Liver (tissue), 9 donors: ENCODE results near the gene AQP3. TPM values are rescaled to one million over a fixed set of nuclear protein-coding genes. Genes with fewer than 3 reads are reported as not detected.

Source experiments
- DNase-seq: peaks from one replicate; pipeline ENCODE4 v3.0.0-alpha.2; 2017; ENCODE audit warnings: low spot score
- H3K27ac ChIP-seq, 2 donors: one replicate each; pipeline ENCODE4 v1.7.0; 2013; ENCODE audit warnings: inconsistent platforms in 2 of 2, low read length in 2 of 2, control low read depth in 1 of 2, low read depth in 1 of 2, mild to moderate bottlenecking in 1 of 2
- H3K27me3 ChIP-seq, 4 donors: one replicate each; pipeline versions ENCODE4 v1.6.1 to v1.7.0; 2013; ENCODE audit warnings: low read length in 3 of 4, inconsistent platforms in 1 of 4, mild to moderate bottlenecking in 1 of 4, moderate library complexity in 1 of 4; ENCODE audit not compliant: control insufficient read depth in 4 of 4, insufficient read depth in 4 of 4
- H3K36me3 ChIP-seq, 4 donors: one replicate each; pipeline versions ENCODE4 v1.6.1 to v1.7.0; 2013; ENCODE audit warnings: low read length in 3 of 4, mild to moderate bottlenecking in 3 of 4, low read depth in 1 of 4, moderate library complexity in 1 of 4; ENCODE audit not compliant: control insufficient read depth in 4 of 4, insufficient read depth in 3 of 4
- H3K4me1 ChIP-seq, 4 donors: one replicate each; pipeline versions ENCODE4 v1.6.1 to v1.7.0; 2013; ENCODE audit warnings: low read length in 3 of 4, mild to moderate bottlenecking in 3 of 4, moderate library complexity in 1 of 4; ENCODE audit not compliant: control insufficient read depth in 4 of 4, insufficient read depth in 4 of 4
- H3K4me3 ChIP-seq, 3 donors: one replicate each; pipeline versions ENCODE4 v1.6.1 to v1.7.0; 2013; ENCODE audit warnings: low read length in 3 of 3, control low read depth in 1 of 3, low read depth in 1 of 3, mild to moderate bottlenecking in 1 of 3
- H3K9ac ChIP-seq, 2 donors: one replicate each; pipeline ENCODE4 v1.7.0; 2013; ENCODE audit warnings: low read length in 2 of 2, mild to moderate bottlenecking in 2 of 2, moderate library complexity in 2 of 2, control low read depth in 1 of 2, low read depth in 1 of 2
- H3K9me3 ChIP-seq, 4 donors: one replicate each; pipeline versions ENCODE4 v1.6.1 to v1.7.0; 2013; ENCODE audit warnings: low read length in 3 of 4; ENCODE audit not compliant: control insufficient read depth in 4 of 4
- EGR1 ChIP-seq, 2 donors: IDR thresholded peaks; 2 replicates each; pipeline ENCODE4 v1.6.1; 2016 to 2018; ENCODE audit warnings: antibody characterized with exemption in 2 of 2, low read depth in 2 of 2
- FOXA1 ChIP-seq: IDR thresholded peaks from 2 replicates; pipeline ENCODE4 v1.6.1; 2016; ENCODE audit warnings: antibody characterized with exemption
- GABPA ChIP-seq, 2 donors: IDR thresholded peaks in 1 of 2; conservative IDR thresholded peaks in 1 of 2; 2 replicates each; pipeline ENCODE4 v1.6.1; 2016; ENCODE audit warnings: antibody characterized with exemption in 2 of 2, mild to moderate bottlenecking in 1 of 2, moderate library complexity in 1 of 2
- HNF4A ChIP-seq, 2 donors: conservative IDR thresholded peaks; 2 replicates each; pipeline ENCODE4 v1.6.1; 2016; ENCODE audit warnings: antibody characterized with exemption in 2 of 2, mild to moderate bottlenecking in 2 of 2
- HNF4G ChIP-seq: IDR thresholded peaks from 2 replicates; pipeline ENCODE4 v1.6.1; 2016; ENCODE audit warnings: antibody characterized with exemption
- JUND ChIP-seq, 2 donors: IDR thresholded peaks; 2 replicates each; pipeline ENCODE4 v1.6.1; 2016; ENCODE audit warnings: antibody characterized with exemption in 2 of 2
- MAX ChIP-seq: IDR thresholded peaks from 2 replicates; pipeline ENCODE4 v1.6.1; 2016; ENCODE audit warnings: antibody characterized with exemption
- NR2F2 ChIP-seq: IDR thresholded peaks from 2 replicates; pipeline ENCODE4 v1.6.1; 2016; ENCODE audit warnings: antibody characterized with exemption
- RAD21 ChIP-seq, 2 donors: IDR thresholded peaks; 2 replicates each; pipeline ENCODE4 v1.6.1; 2016; ENCODE audit warnings: antibody characterized with exemption in 2 of 2, mild to moderate bottlenecking in 2 of 2
- REST ChIP-seq: IDR thresholded peaks from 2 replicates; pipeline ENCODE4 v1.6.1; 2016; ENCODE audit warnings: antibody characterized with exemption, mild to moderate bottlenecking
- SP1 ChIP-seq: IDR thresholded peaks from 2 replicates; pipeline ENCODE4 v1.6.1; 2018; ENCODE audit warnings: antibody characterized with exemption, mild to moderate bottlenecking
- TAF1 ChIP-seq: conservative IDR thresholded peaks from 2 replicates; pipeline ENCODE4 v1.6.1; 2016; ENCODE audit warnings: antibody characterized with exemption, mild to moderate bottlenecking
- YY1 ChIP-seq: IDR thresholded peaks from 2 replicates; pipeline ENCODE4 v1.6.1; 2016; ENCODE audit warnings: antibody characterized with exemption, mild to moderate bottlenecking
- ZBTB33 ChIP-seq: IDR thresholded peaks from 2 replicates; pipeline ENCODE4 v1.6.1; 2016; ENCODE audit warnings: antibody characterized with exemption
- WGBS: extraction: QIAGEN DNeasy Blood & Tissue Kit; methylation state at CpG from one replicate; pipeline ENCODE4 v1.1.7; 2013; 5-methylcytosine and 5-hydroxymethylcytosine counted together
- polyA plus RNA-seq, 2 donors: library from polyadenylated mRNA; stranded (reverse) in 1 of 2; unstranded in 1 of 2; fragments of 200-250 nt in 1 of 2; fragments of >200 nt in 1 of 2; fragmentation: Nextera tagmentation in 1 of 2; extraction: Ambion mirVana in 1 of 2; gene quantifications; one replicate each; pipeline versions ENCODE4 v1.2.1 to v1.2.3, GENCODE V29; 2013 to 2015
- total RNA-seq, 2 donors: library from RNA; depleted of rRNA; stranded (reverse); fragments of >200 nt; gene quantifications; one replicate each; pipeline ENCODE4 v1.2.3, GENCODE V29; 2014
- TF ChIP-seq, protein P1 (sequence below): fragments of 150-350 bp; IDR thresholded peaks from 2 replicates; pipeline ENCODE4 v1.5.1; 2017; ENCODE audit warnings: improper control_type of control experiment, low read depth, low read length; ENCODE audit not compliant: missing input control
- donor health status: healthy.
- donor health status: healthy.
- donor health status: healthy.
- donor health status: healthy.
- donor health status: healthy.

The AQP3 gene
- total and polyA plus RNA-seq, 4 donors, result 60.5 to 124 (median 87.4) TPM

DNA sequence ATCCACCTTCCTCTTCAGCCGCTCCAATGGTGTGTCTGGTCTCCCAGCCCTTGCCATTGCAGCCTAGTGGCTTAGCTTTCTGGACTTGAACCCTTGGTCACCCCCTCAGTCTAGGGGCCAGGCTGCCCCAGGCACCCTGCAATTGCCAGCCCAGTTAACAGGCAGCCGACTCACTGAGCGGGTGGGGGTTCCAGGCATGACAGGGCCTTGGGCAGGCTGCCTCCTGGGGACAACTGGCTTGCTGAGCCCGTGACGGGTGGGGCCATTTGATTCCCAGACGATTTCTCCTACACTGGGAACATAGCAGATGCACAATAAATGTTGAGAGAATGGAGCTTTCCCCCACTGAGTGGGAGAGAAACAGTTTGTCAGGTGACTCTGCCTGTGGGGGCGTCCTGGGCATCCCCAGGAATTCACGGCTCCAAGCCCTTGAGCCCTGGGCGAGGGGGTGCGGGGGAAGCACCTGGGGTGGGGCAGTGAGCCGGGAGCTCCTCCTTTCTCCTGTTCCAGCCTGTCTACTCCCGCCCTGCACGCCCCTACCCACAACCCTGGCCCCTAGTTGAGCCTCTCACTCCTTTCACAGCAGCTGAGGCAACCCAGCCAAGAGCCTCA, 32.4 kb downstream of the AQP3 start:
- Histone ChIP-seq H3K27ac (peak overlapping the region; percentile 30 to 36), H3K36me3 (no peaks in the 10 kb centered on the region), H3K9me3 (no peaks in the 10 kb centered on the region), H3K27me3 (no peaks in the 10 kb centered on the region), H3K4me3 (no peak overlapping the region), H3K4me1 (peaks cover 6 to 24% (median 16%) of the 10 kb centered on the region in 4 donors), H3K9ac (no peak overlapping the region)
- DNase-seq, result no peak
- WGBS, result 71% methylated on average over 13 of the region's 13 CpGs
- TF ChIP-seq SP1, result no peak
- TF ChIP-seq TAF1, result no peak
- no peak for TF ChIP-seq MAX
- TF ChIP-seq REST, result no peak
- no peak for TF ChIP-seq GABPA (IDR thresholded peaks at IDR 0.05 in 1 of 2, conservative IDR thresholded peaks at IDR 0.05 in 1 of 2)

GRCh38 chr9:33414268-33414667, 33.1 kb downstream of the AQP3 start:
- DNase-seq, result no peak
- H3K36me3 ChIP-seq, result no peaks in the 10 kb centered on the region
- peaks cover 6 to 24% (median 16%) of the 10 kb centered on the region in 4 donors for H3K4me1 ChIP-seq
- H3K9ac ChIP-seq, result no peak overlapping the region
- TF ChIP-seq, protein P1, sequence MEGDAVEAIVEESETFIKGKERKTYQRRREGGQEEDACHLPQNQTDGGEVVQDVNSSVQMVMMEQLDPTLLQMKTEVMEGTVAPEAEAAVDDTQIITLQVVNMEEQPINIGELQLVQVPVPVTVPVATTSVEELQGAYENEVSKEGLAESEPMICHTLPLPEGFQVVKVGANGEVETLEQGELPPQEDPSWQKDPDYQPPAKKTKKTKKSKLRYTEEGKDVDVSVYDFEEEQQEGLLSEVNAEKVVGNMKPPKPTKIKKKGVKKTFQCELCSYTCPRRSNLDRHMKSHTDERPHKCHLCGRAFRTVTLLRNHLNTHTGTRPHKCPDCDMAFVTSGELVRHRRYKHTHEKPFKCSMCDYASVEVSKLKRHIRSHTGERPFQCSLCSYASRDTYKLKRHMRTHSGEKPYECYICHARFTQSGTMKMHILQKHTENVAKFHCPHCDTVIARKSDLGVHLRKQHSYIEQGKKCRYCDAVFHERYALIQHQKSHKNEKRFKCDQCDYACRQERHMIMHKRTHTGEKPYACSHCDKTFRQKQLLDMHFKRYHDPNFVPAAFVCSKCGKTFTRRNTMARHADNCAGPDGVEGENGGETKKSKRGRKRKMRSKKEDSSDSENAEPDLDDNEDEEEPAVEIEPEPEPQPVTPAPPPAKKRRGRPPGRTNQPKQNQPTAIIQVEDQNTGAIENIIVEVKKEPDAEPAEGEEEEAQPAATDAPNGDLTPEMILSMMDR, result no peak
- no peak overlapping the region for H3K27ac ChIP-seq
- no peaks in the 10 kb centered on the region for H3K27me3 ChIP-seq
- no peak overlapping the region for H3K4me3 ChIP-seq
- H3K9me3 ChIP-seq, result no peaks in the 10 kb centered on the region
- WGBS, result 73% methylated on average over 3 of the region's 3 CpGs

DNA sequence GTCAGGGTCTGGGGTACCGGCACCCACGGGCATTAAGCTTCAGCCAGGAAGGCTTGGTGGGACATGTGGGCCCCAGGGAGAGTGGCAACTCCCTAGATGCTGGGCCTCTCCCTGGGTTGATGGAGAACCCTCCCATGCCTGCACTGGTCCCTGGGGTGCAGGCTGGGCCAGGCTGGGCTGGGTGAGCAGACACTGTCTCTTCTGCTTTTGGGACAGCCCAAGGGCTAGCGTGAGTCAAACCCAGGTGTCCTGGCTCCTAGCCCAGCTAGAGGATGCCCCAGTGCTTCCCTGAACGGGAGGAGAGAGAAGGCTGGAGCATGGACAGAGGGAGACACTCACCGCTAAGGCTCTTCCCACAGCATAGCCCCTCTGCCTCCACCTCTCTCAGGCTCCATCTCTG, 39.3 kb downstream of the AQP3 start:
- Histone ChIP-seq H3K9me3 (no peaks in the 10 kb centered on the region), H3K36me3 (no peaks in the 10 kb centered on the region), H3K4me3 (no peak overlapping the region), H3K4me1 (peaks cover 0 to 4% (median 2%) of the 10 kb centered on the region in 4 donors), H3K27me3 (no peaks in the 10 kb centered on the region), H3K9ac (no peak overlapping the region), H3K27ac (no peak overlapping the region)
- TF ChIP-seq ZBTB33, result no peak
- TF ChIP-seq NR2F2, result no peak
- TF ChIP-seq TAF1, result no peak
- no peak for TF ChIP-seq HNF4G
- TF ChIP-seq, protein P1, result no peak
- TF ChIP-seq YY1, result no peak
- TF ChIP-seq EGR1 (IDR thresholded peaks at IDR 0.05; ENCODE audit: low read depth in 2 of 2), result no peak
- no peak for TF ChIP-seq FOXA1
- no peak for TF ChIP-seq HNF4A (conservative IDR thresholded peaks at IDR 0.05)
- no peak for TF ChIP-seq SP1
- no peak for TF ChIP-seq JUND (IDR thresholded peaks at IDR 0.05)
- TF ChIP-seq RAD21 (IDR thresholded peaks at IDR 0.05), result no peak
- 84% methylated on average over 5 of the region's 5 CpGs for WGBS
- DNase-seq, result no peak
